Left lobe of liver (tissue), 2 donors: ENCODE results near the gene AKAP4. TPM values are rescaled to one million over a fixed set of nuclear protein-coding genes. Genes with fewer than 3 reads are reported as not detected.

Source experiments
- ATAC-seq: fragments of 200-7000 bp; cut with Tn5 transposase; one replicate; pipeline ENCODE4 v1.9.1; 2020; ENCODE audit warnings: mild to moderate bottlenecking, moderate library complexity
- DNase-seq: peaks from one replicate; pipeline ENCODE4 v3.0.0-alpha.2; 2020; ENCODE audit warnings: low spot score
- total RNA-seq: library from RNA; stranded (reverse); gene quantifications from one replicate; pipeline ENCODE4 v1.2.1, GENCODE V29; 2021
- donor health status: DM: no; HTN: no; CAD: no; lungs with moderate emphysema.
- donor health status: DM: no; HTN: yes; CAD: no.

AKAP4 gene, protein sequence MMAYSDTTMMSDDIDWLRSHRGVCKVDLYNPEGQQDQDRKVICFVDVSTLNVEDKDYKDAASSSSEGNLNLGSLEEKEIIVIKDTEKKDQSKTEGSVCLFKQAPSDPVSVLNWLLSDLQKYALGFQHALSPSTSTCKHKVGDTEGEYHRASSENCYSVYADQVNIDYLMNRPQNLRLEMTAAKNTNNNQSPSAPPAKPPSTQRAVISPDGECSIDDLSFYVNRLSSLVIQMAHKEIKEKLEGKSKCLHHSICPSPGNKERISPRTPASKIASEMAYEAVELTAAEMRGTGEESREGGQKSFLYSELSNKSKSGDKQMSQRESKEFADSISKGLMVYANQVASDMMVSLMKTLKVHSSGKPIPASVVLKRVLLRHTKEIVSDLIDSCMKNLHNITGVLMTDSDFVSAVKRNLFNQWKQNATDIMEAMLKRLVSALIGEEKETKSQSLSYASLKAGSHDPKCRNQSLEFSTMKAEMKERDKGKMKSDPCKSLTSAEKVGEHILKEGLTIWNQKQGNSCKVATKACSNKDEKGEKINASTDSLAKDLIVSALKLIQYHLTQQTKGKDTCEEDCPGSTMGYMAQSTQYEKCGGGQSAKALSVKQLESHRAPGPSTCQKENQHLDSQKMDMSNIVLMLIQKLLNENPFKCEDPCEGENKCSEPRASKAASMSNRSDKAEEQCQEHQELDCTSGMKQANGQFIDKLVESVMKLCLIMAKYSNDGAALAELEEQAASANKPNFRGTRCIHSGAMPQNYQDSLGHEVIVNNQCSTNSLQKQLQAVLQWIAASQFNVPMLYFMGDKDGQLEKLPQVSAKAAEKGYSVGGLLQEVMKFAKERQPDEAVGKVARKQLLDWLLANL
- not detected for total RNA-seq

GRCh38 chrX:50200907-50201306 is at the start of gene AKAP4:
AKAP4 (minus strand) TSS chrX:50201007; CDS start chrX:50200889, 118 bp downstream.
- ATAC-seq: no peak

DNA sequence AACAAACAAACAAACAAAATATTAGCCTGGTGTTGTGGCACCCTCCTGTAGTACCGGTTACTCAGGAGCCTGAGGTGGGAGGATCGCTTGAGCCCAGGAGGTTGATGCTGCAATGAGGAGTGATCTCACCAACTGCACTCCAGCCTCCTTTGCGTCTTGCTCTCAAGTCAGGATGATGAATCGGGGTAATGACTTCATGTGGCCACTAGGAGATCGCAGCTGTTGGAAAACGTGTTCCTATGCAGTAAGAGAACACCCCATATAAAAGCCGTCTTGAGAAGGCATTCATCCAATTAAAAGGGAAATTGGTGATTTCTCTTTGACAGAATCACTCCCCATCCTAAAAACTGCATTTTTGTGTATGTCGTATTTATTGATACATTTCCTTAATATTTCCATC is 10.7 kb upstream of the AKAP4 start:
- DNase-seq: no peak
- no peak for ATAC-seq

More at GRCh38 chrX:50200907-50201306, at the start of gene AKAP4:
- DNase-seq: no peak

- DNase-seq: no peak
- ATAC-seq: no peak
Measured at GRCh38 chrX:50206753-50207152, 5.9 kb upstream of the AKAP4 start.

DNA sequence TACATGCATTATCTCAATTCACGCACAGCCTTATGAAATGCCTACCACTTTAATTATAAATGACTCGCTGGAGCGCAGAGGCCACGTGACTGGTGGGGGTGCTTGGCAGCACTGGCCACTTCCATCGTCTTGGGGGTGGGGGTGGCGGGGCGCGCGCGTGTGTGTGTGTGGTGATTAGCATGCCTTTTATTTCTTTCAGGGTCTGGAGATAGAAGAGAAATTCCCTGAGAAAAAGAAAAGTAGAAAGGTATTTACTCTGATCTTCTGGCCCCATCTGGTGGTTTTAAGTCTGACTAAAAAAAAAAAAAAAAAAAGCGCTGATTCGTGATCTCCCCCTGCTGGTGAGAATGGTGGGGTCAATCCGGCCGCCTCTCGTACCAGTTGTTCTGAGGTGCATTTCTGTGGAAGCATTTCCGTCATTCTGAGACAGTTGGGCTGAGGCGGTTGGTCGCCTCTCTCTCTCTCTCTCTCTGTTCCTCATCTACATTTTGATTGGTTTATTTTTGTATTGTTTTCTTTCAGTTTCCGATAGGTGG is 3.6 kb upstream of the AKAP4 start, which contains the start of gene CCNB3:
TSS of gene CCNB3 (plus strand) at position 402 of the 536 bp plus-strand sequence. CDS start 80,399 bp downstream, outside the sequence.
- DNase-seq: peak; percentile 60
- ATAC-seq: peak; percentile 97

DNA sequence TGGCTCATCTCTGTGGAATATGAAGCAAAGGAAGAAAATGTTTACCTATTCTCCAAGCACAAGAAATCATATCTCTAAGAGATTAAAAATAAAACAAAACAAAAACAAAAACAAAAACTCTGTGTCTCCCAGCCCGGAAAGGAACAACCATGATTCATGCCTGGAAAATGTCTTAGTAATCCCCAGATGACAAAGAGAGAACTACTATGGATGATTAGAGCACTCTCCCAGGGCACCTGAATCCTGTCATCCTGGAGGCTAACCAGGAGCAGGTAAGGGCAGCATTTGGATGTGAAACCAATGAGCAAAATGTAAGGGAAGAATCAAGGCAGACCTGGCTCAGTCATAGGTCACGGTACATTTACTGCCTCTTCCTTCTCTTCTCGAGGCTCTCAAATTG is 1.7 kb upstream of the AKAP4 start:
- ATAC-seq (no peak), DNase-seq (no peak)

- DNase-seq (no peak), ATAC-seq (no peak)
Measured at GRCh38 chrX:50198348-50198747, 2.5 kb downstream of the AKAP4 start.

DNA sequence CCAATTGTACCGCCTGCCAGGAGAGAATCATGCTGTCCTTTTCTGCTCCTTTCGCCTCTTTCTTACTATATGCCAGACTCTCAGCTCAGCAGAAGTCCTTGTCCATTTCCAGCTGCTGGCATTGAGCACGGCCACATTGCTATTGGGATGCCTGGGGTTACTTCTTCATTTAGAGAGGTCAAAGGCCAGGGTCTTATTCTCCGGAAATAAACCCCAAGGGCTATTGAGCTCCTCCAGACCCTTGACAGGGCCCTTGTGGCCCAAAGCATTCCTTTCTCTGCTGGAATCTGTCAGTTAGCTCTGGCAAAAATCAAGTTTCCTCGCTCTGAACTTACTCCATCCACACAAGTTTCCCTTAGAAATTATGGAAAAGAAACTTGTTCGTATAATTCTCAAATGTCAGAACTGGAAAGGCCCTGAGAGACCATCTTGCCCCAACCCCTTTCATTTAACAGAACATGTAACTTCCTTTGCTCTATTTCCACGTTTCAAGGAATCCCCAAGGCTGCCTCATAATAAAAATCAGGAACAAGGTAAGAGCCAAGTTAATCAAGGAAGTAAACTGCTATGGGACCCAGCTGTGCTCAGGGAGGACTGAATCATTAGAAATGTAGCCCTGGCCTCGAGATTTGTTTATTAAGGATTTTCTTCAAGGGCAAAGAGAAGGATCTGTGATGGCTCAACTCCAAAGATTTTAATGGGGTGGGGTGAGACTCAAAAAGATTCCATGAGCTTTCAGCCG is 11.8 kb downstream of the AKAP4 start:
- no peak for DNase-seq
- ATAC-seq: no peak

- no peak for DNase-seq
- no peak for ATAC-seq
Measured at GRCh38 chrX:50183891-50184290, 16.9 kb downstream of the AKAP4 start.

DNA sequence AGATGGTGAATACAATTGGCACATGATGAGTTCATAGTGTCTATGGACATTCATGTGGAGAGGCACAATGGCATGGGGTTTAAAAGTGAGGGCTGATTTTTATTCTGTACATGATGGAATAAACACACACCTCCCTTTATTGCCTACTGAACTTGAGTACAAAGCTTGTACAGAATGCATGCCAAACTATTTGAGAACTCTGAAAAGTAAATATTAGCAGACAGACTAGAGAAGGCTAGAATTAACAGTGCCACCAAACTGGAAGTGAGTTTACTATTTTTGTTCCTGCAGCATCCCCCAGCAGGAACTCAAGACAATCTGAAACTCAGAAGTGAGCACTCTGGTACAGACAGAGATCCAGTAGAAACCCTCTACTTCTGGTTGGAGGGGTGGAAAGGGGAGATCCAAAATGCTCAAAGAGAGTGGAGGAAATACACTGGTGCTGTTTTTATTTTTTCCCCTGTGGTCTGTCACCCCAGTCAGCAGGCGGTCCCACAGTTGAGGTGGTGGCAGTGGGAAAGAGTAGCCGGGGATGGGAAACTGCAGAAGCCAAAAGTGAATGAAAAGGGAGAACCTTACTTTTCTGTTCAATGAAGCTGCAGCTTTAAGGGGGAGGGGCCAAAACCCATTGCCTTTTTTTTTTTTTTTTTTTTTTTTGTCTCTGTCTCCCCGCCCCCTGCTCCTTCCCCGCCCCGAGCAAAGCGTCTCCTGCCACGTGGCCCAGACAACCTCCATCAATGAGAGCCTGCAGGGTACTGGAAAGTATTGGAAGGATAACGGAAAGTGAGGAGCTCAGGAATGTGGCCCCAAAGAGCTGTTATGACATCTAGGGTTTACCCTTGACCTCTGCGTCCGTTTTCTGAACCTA is 20.5 kb downstream of the AKAP4 start:
- ATAC-seq (peak; percentile 82), DNase-seq (peak; percentile 45)

GRCh38 chrX:50169717-50170116 is 31.1 kb downstream of the AKAP4 start:
- DNase-seq: no peak
- ATAC-seq: no peak

DNA sequence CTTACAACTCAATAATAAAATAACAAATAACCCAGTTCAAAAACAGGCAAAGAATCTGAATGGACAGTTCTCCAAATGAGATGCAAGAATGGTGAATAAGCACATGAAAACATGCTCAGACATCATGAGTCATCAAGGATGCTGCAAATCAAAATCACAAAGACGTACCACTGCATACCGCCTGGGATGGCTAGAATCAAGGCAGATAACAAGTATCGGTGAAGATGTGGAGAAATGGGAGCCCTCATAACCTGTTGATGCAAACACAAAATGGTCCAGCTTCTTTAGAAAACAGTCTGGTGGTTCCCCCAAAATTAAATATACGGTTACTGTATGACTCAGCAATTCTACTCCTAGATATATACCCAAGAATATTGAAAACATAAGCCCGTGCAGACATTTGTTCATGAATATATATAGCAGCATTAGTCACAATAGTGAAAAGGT is 32.5 kb downstream of the AKAP4 start:
- ATAC-seq: no peak
- DNase-seq: no peak

- ATAC-seq (no peak), DNase-seq (no peak)
Measured at GRCh38 chrX:50167366-50167765, 33.4 kb downstream of the AKAP4 start.

- ATAC-seq (no peak), DNase-seq (no peak)
Measured at GRCh38 chrX:50165727-50166126, 35.1 kb downstream of the AKAP4 start.

- ATAC-seq: no peak
Measured at GRCh38 chrX:50161127-50161526, 39.7 kb downstream of the AKAP4 start.

DNA sequence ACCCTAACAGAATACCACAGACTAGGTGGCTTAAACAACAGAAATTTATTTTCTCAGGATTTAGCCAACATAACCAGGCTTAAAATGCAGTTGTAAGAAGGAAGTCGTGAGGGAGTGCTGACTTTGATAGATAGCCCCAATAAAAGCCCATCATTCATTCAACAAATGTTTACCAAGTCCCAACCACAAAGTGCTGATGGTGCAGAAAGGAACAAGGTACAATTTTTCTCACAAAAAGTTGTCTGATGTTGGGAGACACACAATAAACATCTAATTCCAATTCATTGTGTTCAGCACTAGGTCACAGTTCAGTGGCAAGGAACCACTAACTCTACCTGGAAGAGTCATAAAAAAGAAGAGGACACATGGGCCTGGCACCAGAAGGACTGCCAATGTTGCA is 42.2 kb downstream of the AKAP4 start:
- no peak for ATAC-seq
- no peak for DNase-seq

More at GRCh38 chrX:50161127-50161526, 39.7 kb downstream of the AKAP4 start:
- no peak for DNase-seq

DNA sequence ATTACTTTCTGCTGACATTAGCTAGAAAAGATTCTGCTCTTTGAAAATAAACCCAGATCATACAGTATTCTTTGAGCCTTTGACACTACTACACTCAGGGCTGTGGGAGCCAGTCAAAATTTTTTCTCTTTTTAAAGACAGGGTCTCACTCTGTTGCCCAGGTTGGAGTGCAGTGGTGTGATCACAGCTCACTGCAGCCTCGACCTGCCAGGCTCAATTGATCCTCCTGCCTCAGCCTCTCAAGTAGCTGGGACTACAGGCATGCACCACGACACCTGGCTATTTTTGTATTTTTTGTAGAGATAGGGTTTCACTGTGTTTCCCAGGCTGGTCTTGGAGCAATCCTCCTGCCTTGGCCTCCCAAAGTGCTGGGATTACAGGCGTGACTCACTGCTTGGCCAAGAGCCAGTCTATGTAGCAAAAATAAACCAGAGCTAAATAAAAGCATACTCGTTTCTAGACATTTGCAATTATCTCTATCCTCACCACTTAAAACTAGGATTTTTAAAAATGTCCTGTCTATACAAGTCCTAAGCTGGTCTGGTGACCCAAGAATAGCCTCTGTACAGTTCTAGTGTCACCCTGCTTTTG is 43.2 kb downstream of the AKAP4 start:
- no peak for ATAC-seq

GRCh38 chrX:50154429-50154828 is 46.4 kb downstream of the AKAP4 start:
- DNase-seq: no peak
- ATAC-seq: peak; percentile 72

More for the DNA sequence above, 43.2 kb downstream of the AKAP4 start:
- DNase-seq: no peak

DNA sequence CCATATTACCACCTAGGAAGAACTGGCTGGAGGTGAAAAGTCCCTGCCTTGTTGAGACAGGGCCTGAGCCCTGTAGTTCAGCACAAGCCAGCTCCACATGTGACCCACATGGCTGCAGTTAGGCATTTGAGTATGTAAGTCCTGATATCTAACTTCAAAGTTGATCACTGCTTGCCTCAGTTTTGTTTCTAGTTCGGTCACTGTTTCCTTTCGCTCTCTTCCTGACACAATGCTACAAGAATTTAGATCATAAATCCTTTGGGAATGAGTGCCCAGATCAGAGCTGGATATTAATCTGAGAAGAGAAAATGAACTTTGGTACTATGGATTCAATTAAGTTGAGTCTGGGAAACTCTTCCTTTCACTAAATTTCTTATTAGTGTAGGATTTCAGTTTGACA is 48.4 kb downstream of the AKAP4 start:
- ATAC-seq: no peak
- no peak for DNase-seq

DNA sequence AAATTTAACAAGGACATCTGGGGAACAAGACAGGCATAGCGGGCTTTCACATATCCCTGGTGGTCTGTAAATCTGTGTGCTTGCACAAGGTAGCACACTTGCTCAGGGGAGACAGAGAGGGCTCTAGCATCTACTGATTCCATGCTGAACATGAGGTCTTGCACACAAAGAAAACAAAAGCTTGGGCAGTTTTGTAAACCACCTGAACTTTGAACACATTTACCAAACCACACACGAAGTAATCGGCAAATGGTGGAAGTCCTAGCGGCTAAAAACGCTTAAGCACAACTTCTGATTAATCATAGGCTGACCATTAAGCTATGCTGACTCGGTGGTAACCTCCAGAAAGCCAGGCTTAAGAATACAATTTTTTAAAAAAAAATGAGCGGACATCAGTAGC is 52.8 kb downstream of the AKAP4 start:
- DNase-seq (no peak), ATAC-seq (peak; percentile 51)
